NCI-H510A (cell line): ENCODE measurements around the gene ZNF207.
"Not testable (repeated sequence)": the region's sequence is repeated elsewhere in the genome, so short reads cannot be mapped to it uniquely, and the experiment has no call there.

Source experiments
- DNase-seq: peaks from one replicate; lab custom pipeline; 2025; lab: John Stamatoyannopoulos, UW

Gene ZNF207

GRCh38 chr17:32335687-32336086 lies 14.3 kb upstream of the ZNF207 start:
- no peak for DNase-seq

- DNase-seq = no peak
These were observed 8.7 kb upstream of the ZNF207 start for GRCh38 chr17:32341141-32341856.

GRCh38 chr17:32341857-32342602 lies 7.9 kb upstream of the ZNF207 start, which contains the start of gene C17orf75:
C17orf75 (minus strand) TSS chr17:32342173; CDS start chr17:32342139, 34 bp downstream.
- peak; percentile 78 for DNase-seq

- DNase-seq = no peak
These were observed 7.2 kb upstream of the ZNF207 start for GRCh38 chr17:32342603-32343325.

GRCh38 chr17:32345951-32346600 lies 3.9 kb upstream of the ZNF207 start:
- no peak for DNase-seq

GRCh38 chr17:32348483-32348800 lies 1.5 kb upstream of the ZNF207 start:
- no peak for DNase-seq

- DNase-seq = no peak
These were observed 479 bp upstream of the ZNF207 start for GRCh38 chr17:32349503-32349853.

- no peak for DNase-seq
These were observed 885 bp downstream of the ZNF207 start for GRCh38 chr17:32350666-32351418.

GRCh38 chr17:32352734-32353133 lies 2.8 kb downstream of the ZNF207 start:
- DNase-seq = not testable (repeated sequence)

GRCh38 chr17:32355649-32356377 lies 5.9 kb downstream of the ZNF207 start:
- no peak for DNase-seq

GRCh38 chr17:32356378-32356743 lies 6.4 kb downstream of the ZNF207 start:
- DNase-seq = no peak

GRCh38 chr17:32356750-32357149 lies 6.8 kb downstream of the ZNF207 start:
- no peak for DNase-seq

GRCh38 chr17:32357615-32358014 lies 7.7 kb downstream of the ZNF207 start:
- DNase-seq = no peak

GRCh38 chr17:32361270-32361669 lies 11.3 kb downstream of the ZNF207 start:
- no peak for DNase-seq

- no peak for DNase-seq
These were observed 20.5 kb downstream of the ZNF207 start for GRCh38 chr17:32370426-32370825.

- DNase-seq = no peak
These were observed 32.7 kb downstream of the ZNF207 start for GRCh38 chr17:32382526-32383223.

- no peak for DNase-seq
These were observed 34.0 kb downstream of the ZNF207 start for GRCh38 chr17:32383926-32384434.

- DNase-seq = no peak
These were observed 35.2 kb downstream of the ZNF207 start for GRCh38 chr17:32385121-32385520.

- DNase-seq = no peak
These were observed 36.0 kb downstream of the ZNF207 start for GRCh38 chr17:32385971-32386370.

- DNase-seq = no peak
These were observed 36.9 kb downstream of the ZNF207 start for GRCh38 chr17:32386844-32387243.
